ENCODE results near the gene CIRBP. TPM values are rescaled to one million over a fixed set of nuclear protein-coding genes. Genes with fewer than 3 reads are reported as not detected.
A peak's percentile ranks its signal among the peaks of the same experiment; 100 is the strongest.

Gene CIRBP
- total RNA-seq, 1 donor from 2014 or later, result 659 TPM

DNA sequence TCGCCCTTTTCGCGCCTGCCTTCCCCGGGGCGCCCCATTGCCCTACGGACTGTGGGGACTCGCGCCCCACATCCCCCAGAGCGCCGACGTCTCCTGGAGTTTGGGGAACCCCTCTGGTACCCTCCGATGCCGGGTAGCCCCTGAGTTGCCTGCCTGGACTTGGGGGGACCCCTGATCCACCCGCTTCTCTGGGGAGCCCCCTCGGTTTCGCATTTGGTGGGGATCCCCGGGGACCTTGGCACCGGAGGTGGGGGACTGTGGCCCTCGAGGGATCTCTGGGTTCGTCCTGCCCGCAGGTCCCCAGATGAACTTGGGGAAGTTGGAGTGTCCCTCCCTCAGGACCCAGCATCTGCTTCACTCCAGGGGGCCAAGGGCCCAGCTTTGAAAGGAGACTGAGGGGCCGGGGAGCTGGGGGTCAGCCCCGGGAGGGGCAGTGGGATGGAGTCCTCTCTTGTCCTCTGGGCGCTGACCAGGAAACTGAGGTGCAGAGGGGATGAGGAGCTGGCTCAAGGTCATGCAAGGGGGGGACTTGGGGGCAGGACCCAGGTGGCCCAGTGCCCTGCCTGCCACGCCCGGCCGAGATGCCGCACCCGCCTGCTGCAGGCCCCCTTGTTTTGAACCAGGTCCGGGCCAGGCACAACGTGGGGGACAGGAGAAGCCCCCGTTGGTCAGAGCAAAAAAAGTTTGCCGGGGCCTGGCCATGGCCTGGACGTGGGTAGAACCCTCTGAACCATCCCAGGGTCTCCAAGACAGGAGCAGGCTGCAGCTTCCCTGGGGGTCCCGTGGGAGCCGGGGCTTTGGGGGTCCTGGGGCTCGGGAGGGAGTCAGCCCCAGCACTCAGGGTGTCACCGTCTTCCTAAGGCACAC, 17.6 kb downstream of the CIRBP start:
- H3K4me3 Mint-ChIP-seq, result peak overlapping the region; percentile 77
- H3K27me3 Mint-ChIP-seq (ENCODE audit: low read depth), result peaks cover 14% of the 10 kb centered on the region
- TF ChIP-seq, protein P1, sequence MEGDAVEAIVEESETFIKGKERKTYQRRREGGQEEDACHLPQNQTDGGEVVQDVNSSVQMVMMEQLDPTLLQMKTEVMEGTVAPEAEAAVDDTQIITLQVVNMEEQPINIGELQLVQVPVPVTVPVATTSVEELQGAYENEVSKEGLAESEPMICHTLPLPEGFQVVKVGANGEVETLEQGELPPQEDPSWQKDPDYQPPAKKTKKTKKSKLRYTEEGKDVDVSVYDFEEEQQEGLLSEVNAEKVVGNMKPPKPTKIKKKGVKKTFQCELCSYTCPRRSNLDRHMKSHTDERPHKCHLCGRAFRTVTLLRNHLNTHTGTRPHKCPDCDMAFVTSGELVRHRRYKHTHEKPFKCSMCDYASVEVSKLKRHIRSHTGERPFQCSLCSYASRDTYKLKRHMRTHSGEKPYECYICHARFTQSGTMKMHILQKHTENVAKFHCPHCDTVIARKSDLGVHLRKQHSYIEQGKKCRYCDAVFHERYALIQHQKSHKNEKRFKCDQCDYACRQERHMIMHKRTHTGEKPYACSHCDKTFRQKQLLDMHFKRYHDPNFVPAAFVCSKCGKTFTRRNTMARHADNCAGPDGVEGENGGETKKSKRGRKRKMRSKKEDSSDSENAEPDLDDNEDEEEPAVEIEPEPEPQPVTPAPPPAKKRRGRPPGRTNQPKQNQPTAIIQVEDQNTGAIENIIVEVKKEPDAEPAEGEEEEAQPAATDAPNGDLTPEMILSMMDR (IDR thresholded peaks at IDR 0.05; ENCODE audit: unreplicated experiment), result no peak
- H3K27ac Mint-ChIP-seq, result no peak overlapping the region
- H3K4me1 Mint-ChIP-seq, result peaks cover 7% of the 10 kb centered on the region
- H3K36me3 Mint-ChIP-seq, result no peaks in the 10 kb centered on the region
- no peak for DNase-seq (ENCODE audit: low spot score in 2 of 2, unreplicated experiment in 2 of 2)
- H3K9me3 Mint-ChIP-seq, result no peaks in the 10 kb centered on the region

DNA sequence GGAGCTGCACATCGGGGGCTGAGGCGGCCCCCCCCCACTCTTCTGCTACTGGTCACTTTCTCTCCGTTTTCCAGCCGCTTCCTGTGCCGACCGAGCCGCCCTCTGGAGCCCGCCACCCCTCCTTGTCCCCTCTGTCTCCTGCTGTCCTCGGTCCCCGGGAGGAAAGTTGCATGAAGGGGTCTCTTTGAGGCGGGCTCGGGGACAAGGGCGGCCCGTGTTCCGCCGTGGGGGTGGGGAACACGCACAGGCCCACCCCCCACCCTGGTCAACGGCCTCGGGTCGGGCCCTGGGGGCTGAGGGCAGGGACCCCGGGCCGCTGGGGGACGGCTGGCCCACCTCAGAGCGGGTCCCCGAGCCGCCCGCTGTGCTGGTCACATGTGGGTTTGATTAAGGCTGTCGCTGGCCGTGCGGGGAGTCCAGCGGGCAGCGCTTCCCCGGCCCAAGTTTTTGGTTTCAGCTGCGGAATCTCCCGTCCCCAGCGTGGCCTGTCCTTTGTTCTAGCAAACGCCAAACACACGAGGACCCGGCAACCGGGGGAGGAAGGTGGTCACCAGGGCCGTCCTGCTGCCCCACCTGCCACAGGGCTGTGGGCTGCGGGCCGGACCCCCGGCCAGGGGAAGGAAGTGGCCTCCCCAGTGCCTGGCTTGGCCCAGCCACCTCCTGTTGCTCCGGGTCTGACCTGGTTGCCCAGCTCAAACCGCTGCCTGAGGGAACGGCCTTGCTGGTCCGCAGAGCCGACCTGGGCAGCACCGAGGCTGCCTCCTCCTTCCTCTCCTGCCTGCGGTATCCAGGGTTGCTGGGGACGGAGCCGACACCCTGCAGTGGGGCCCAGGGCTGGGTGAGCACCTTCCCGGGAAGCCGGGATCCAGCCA, 18.5 kb downstream of the CIRBP start:
- H3K27ac Mint-ChIP-seq, result no peak overlapping the region
- DNase-seq (ENCODE audit: low spot score in 2 of 2, unreplicated experiment in 2 of 2), result no peak
- H3K27me3 Mint-ChIP-seq (ENCODE audit: low read depth), result peaks cover 14% of the 10 kb centered on the region
- TF ChIP-seq, protein P1 (IDR thresholded peaks at IDR 0.05; ENCODE audit: unreplicated experiment), result no peak
- H3K4me1 Mint-ChIP-seq, result peaks cover 7% of the 10 kb centered on the region
- H3K4me3 Mint-ChIP-seq, result peak overlapping the region; percentile 47
- no peaks in the 10 kb centered on the region for H3K36me3 Mint-ChIP-seq
- H3K9me3 Mint-ChIP-seq, result no peaks in the 10 kb centered on the region

DNA sequence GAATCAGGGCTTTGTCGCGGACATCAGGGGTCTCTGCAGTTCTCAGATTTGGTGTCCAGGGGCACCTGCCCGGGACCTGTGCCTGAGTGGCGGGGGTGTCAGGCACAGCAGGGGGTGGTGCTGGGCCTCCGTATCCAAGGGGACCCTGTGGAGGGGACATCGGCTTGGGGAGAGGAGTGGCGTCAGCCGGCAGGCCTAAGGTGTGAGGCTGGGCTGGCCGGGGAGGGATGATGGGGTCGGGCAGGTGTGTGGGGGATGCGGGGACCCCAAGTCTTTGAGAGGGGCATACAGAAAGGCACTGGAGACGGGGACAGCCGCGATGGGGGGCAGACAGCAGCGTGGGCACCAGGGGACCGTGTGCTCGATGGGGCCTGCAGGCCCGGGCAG, 19.1 kb downstream of the CIRBP start:
- TF ChIP-seq, protein P1 (IDR thresholded peaks at IDR 0.05; ENCODE audit: unreplicated experiment), result no peak
- Mint-ChIP-seq H3K27me3 (ENCODE audit: low read depth) (peaks cover 14% of the 10 kb centered on the region), H3K36me3 (no peaks in the 10 kb centered on the region), H3K9me3 (no peaks in the 10 kb centered on the region), H3K27ac (no peak overlapping the region), H3K4me1 (peaks cover 7% of the 10 kb centered on the region), H3K4me3 (peak overlapping the region; percentile 36)
- no peak for DNase-seq (ENCODE audit: low spot score in 2 of 2, unreplicated experiment in 2 of 2)

DNA sequence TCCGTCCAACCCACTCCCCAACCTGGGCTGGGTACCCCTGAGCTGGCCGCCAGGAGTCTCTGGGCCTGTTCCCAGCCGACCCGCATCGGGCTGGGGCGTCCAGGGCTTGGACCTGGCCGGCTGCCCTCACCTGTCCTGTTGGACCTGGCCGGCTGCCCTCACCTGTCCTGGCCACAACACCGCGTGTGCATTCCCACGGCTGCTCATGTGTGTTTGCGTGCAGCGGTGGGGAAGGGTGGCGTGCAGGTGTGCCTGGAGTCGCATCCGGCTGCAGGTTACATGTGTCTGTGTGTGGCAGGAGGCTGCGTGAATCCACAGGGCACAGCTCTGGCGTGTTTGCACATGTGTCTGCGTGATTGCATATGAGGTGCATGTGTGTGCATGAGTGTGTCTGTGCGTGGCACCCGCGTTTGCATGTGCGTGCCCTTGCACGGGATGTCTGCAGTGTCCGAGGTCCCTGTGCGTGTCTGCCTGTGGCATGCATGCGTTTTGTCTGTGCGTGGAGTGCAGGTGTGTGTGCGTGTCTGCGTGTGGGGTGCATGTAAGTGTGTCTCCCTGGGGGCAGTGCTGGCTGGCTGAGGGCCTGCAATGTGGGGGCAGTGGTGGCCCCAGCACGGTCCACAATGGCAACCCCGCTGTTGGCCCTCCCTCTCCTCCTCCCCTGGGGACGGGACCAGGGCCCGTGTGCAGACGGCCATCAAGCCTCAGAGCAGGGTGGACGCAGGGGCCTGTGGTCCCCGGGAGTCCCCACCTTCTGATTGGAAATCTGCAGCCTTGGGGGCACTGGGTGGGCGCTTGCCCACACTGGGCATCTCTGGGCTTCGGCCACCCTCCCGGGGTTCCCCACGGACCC, 19.9 kb downstream of the CIRBP start:
- TF ChIP-seq, protein P1 (IDR thresholded peaks at IDR 0.05; ENCODE audit: unreplicated experiment), result no peak
- Mint-ChIP-seq H3K36me3 (no peaks in the 10 kb centered on the region), H3K27ac (no peak overlapping the region), H3K4me3 (peak overlapping the region; percentile 13), H3K4me1 (peaks cover 7% of the 10 kb centered on the region), H3K9me3 (no peaks in the 10 kb centered on the region), H3K27me3 (ENCODE audit: low read depth) (peaks cover 14% of the 10 kb centered on the region)
- DNase-seq (ENCODE audit: low spot score in 2 of 2, unreplicated experiment in 2 of 2), result no peak

DNA sequence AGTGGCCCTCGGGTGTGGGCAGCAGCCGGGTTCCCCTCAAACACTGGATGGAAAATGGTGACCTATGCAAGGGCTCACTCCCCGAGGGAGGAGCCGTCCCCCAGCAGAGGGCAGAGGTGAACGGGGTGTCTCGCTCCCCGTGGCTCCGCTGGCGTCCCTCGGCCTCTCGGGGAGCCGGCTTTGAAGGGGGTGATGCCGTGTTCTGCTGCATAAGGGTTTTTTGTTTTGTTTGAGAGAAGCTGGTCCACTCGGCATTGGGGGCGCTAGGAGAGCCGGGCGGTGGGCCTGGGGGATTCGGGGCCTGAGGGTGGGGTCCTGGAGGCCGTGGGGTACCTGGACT, 20.5 kb downstream of the CIRBP start:
- peaks cover 10% of the 10 kb centered on the region for H3K27me3 Mint-ChIP-seq (ENCODE audit: low read depth)
- H3K4me1 Mint-ChIP-seq, result peaks cover 7% of the 10 kb centered on the region
- H3K4me3 Mint-ChIP-seq, result no peak overlapping the region
- no peaks in the 10 kb centered on the region for H3K36me3 Mint-ChIP-seq
- TF ChIP-seq, protein P1 (IDR thresholded peaks at IDR 0.05; ENCODE audit: unreplicated experiment), result no peak
- no peak for DNase-seq (ENCODE audit: low spot score in 2 of 2, unreplicated experiment in 2 of 2)
- H3K27ac Mint-ChIP-seq, result no peak overlapping the region
- no peaks in the 10 kb centered on the region for H3K9me3 Mint-ChIP-seq

All from mesothelial cell of epicardium (in vitro differentiated cells).